HCT116 (cell line): ENCODE results near the gene TSPOAP1. TPM values are rescaled to one million over a fixed set of nuclear protein-coding genes. Genes with fewer than 3 reads are reported as not detected.

ENCODE experiments used
- ATAC-seq: fragments of 200-7000 bp; cut with Tn5 transposase; 2 replicates; pipeline ENCODE4 v1.9.1; 2020; ENCODE audit warnings: mild to moderate bottlenecking, moderate library complexity
- BruUV-seq: library from RNA; stranded (reverse); fragments of 400-500 nt; replicated peaks from 2 replicates; lab custom pipeline; 2021; lab: Mats Ljungman, UMichigan
- CTCF ChIA-PET: fragments of 300-600 bp; sonication (Branson Sonifier 250); formaldehyde crosslinking; loops from one replicate; lab custom pipeline; 2021; ENCODE audit warnings: antibody characterized with exemption; lab: Charles Lee
- POLR2A ChIA-PET: fragments of 300-600, 350-600 bp; sonication (Branson Sonifier 250); formaldehyde crosslinking; loops from one replicate; lab custom pipeline; 2021; ENCODE audit warnings: antibody characterized with exemption; lab: Charles Lee
- RAD21 ChIA-PET, 2 experiments: fragments of 300-600 bp; sonication (Branson Sonifier 250); formaldehyde crosslinking; loops; one replicate each; lab custom pipeline; 2023; ENCODE audit warnings: low total read pairs in 2 of 2; ENCODE audit not compliant: uncharacterized antibody in 2 of 2, unreplicated experiment in 2 of 2, low non-redundant PET in 1 of 2; lab: Charles Lee
- DNase-seq: peaks from one replicate; pipeline ENCODE4 v3.0.0-alpha.2; 2010; ENCODE audit warnings: low read depth, low spot score
- H2AFZ ChIP-seq: fragments of 200-600 bp; shearing (Covaris generic), sonication (generic); 2 replicates; pipeline ENCODE4 v1.6.1; 2017; ENCODE audit warnings: low read depth, mixed run types, mixed read lengths, antibody characterized with exemption, low read length; ENCODE audit not compliant: poor library complexity, severe bottlenecking
- H3K27ac ChIP-seq: 2 replicates; pipeline ENCODE4 v1.5.1; 2012; ENCODE audit warnings: low read depth, low read length
- H3K27me3 ChIP-seq: fragments of 200-600 bp; sonication (generic); 2 replicates; pipeline ENCODE4 v1.6.1; 2016; ENCODE audit warnings: mixed run types, low read length, mixed read lengths; ENCODE audit not compliant: insufficient read depth
- H3K36me3 ChIP-seq, 2 experiments: fragments of 200-500 bp in 1 of 2; fragments of 200-600 bp in 1 of 2; sonication (Bioruptor generic) in 1 of 2; sonication (generic) in 1 of 2; 2 replicates each; pipeline versions ENCODE4 v1.5.1 to v1.6.1; 2014 to 2016; ENCODE audit warnings: low read length in 2 of 2, inconsistent platforms in 1 of 2, mixed read lengths in 1 of 2, mixed run types in 1 of 2; ENCODE audit not compliant: insufficient read depth in 2 of 2, control insufficient read depth in 1 of 2
- H3K4me1 ChIP-seq, 2 experiments: fragments of 200-600 bp in 1 of 2; sonication (generic) in 1 of 2; 2 replicates each; pipeline versions ENCODE4 v1.5.1 to v1.6.1; 2012 to 2017; ENCODE audit warnings: low read length in 2 of 2, inconsistent platforms in 1 of 2, mild to moderate bottlenecking in 1 of 2, mixed read lengths in 1 of 2, mixed run types in 1 of 2, moderate library complexity in 1 of 2; ENCODE audit not compliant: insufficient read depth in 2 of 2, control insufficient read depth in 1 of 2
- H3K4me2 ChIP-seq: fragments of 200-600 bp; sonication (generic); 2 replicates; pipeline ENCODE4 v1.6.1; 2017; ENCODE audit warnings: mixed run types, low read length, mixed read lengths
- H3K4me3 ChIP-seq, 2 experiments: fragments of 200-600 bp in 1 of 2; sonication (generic) in 1 of 2; replicated peaks in 1 of 2; 2 replicates each; pipeline ENCODE4 v1.5.1; 2011 to 2016; ENCODE audit warnings: low read length in 2 of 2, control low read depth in 1 of 2, low read depth in 1 of 2, mild to moderate bottlenecking in 1 of 2, mixed read lengths in 1 of 2, mixed run types in 1 of 2
- H3K79me2 ChIP-seq: fragments of 200-600 bp; sonication (generic); 2 replicates; pipeline ENCODE4 v1.6.1; 2017; ENCODE audit warnings: mild to moderate bottlenecking, mixed run types, low read length, moderate library complexity, mixed read lengths; ENCODE audit not compliant: insufficient read depth
- H3K9ac ChIP-seq: fragments of 200-600 bp; sonication (generic); 2 replicates; pipeline ENCODE4 v1.6.1; 2016; ENCODE audit warnings: low read length, mixed read lengths
- H3K9me2 ChIP-seq: fragments of 200-600 bp; sonication (generic), shearing (Covaris generic); 2 replicates; pipeline ENCODE4 v1.6.1; 2017; ENCODE audit warnings: mixed run types, mild to moderate bottlenecking, moderate library complexity; ENCODE audit not compliant: insufficient read depth
- H3K9me3 ChIP-seq, 2 experiments: fragments of 200-500 bp in 1 of 2; fragments of 200-600 bp in 1 of 2; sonication (Bioruptor generic) in 1 of 2; sonication (generic) in 1 of 2; 2 replicates each; pipeline ENCODE4 v1.6.1; 2014 to 2017; ENCODE audit warnings: low read length in 2 of 2, mixed read lengths in 2 of 2, inconsistent platforms in 1 of 2, low read depth in 1 of 2, mild to moderate bottlenecking in 1 of 2, mixed run types in 1 of 2, moderate library complexity in 1 of 2; ENCODE audit not compliant: control insufficient read depth in 1 of 2, insufficient read depth in 1 of 2
- H4K20me1 ChIP-seq: fragments of 200-600 bp; sonication (generic), shearing (Covaris generic); 2 replicates; pipeline ENCODE4 v1.6.1; 2017; ENCODE audit warnings: mixed run types, mild to moderate bottlenecking, moderate library complexity; ENCODE audit not compliant: insufficient read depth
- CBX3 ChIP-seq: IDR thresholded peaks from 2 replicates; pipeline ENCODE4 v1.6.1; 2012; ENCODE audit warnings: low read depth
- CEBPB ChIP-seq: IDR thresholded peaks from 2 replicates; pipeline ENCODE4 v1.6.1; 2012; ENCODE audit warnings: low read depth
- EGR1 ChIP-seq: IDR thresholded peaks from 2 replicates; pipeline ENCODE4 v1.6.1; 2012; ENCODE audit warnings: low read depth
- ELF1 ChIP-seq: IDR thresholded peaks from 2 replicates; pipeline ENCODE4 v1.6.1; 2012; ENCODE audit warnings: low read depth, borderline replicate concordance
- EZH2 ChIP-seq: fragments of 200-600 bp; sonication (generic); IDR thresholded peaks from 2 replicates; pipeline ENCODE4 v1.6.1; 2017; ENCODE audit warnings: antibody characterized with exemption, mixed run types
- EZH2phosphoT487 ChIP-seq: fragments of 200-600 bp; IDR thresholded peaks from 2 replicates; pipeline ENCODE4 v1.6.1; 2018; ENCODE audit warnings: antibody characterized with exemption, borderline replicate concordance
- JUND ChIP-seq: IDR thresholded peaks from 2 replicates; pipeline ENCODE4 v1.6.1; 2012
- POLR2A ChIP-seq: IDR thresholded peaks from 2 replicates; pipeline ENCODE4 v1.7.0; 2011; ENCODE audit warnings: borderline replicate concordance; ENCODE audit not compliant: insufficient read depth, insufficient read length; ENCODE audit errors: extremely low read depth
- RAD21 ChIP-seq: IDR thresholded peaks from 2 replicates; pipeline ENCODE4 v1.6.1; 2012; ENCODE audit warnings: low read depth, mild to moderate bottlenecking
- SRF ChIP-seq: IDR thresholded peaks from 2 replicates; pipeline ENCODE4 v1.6.1; 2012; ENCODE audit warnings: low read depth
- TCF7L2 ChIP-seq: IDR thresholded peaks from 2 replicates; pipeline ENCODE4 v1.7.0; 2011; ENCODE audit warnings: borderline replicate concordance, inconsistent platforms; ENCODE audit not compliant: insufficient read depth, insufficient read length; ENCODE audit errors: extremely low read depth
- YY1 ChIP-seq: IDR thresholded peaks from 2 replicates; pipeline ENCODE4 v1.6.1; 2011; ENCODE audit warnings: low read length, low read depth, moderate library complexity, mild to moderate bottlenecking; ENCODE audit not compliant: insufficient replicate concordance; ENCODE audit errors: extremely low read depth
- ZFX ChIP-seq: fragments of 450-650 bp; IDR thresholded peaks from 2 replicates; pipeline ENCODE4 v1.6.1; 2017
- ZNF274 ChIP-seq: fragments of 200-500 bp; sonication (Bioruptor generic); IDR thresholded peaks from 2 replicates; pipeline ENCODE4 v1.6.1; 2014; ENCODE audit warnings: mild to moderate bottlenecking, low read depth, low read length, inconsistent platforms
- intact Hi-C: fragments of 100-400 bp; cut with micrococcal nuclease; formaldehyde crosslinking; loops from 2 replicates; pipeline ENCODE4 v1.10.0; 2022
- total RNA-seq: library from RNA; stranded (reverse); gene quantifications from one replicate; pipeline ENCODE4 v1.2.1, GENCODE V29; 2021; ENCODE audit not compliant: unreplicated experiment
- TF ChIP-seq, protein P1 (sequence below): IDR thresholded peaks from 2 replicates; pipeline ENCODE4 v1.6.1; 2012
- TF ChIP-seq, protein P2 (sequence below), 3 experiments: fragments of 200-600 bp in 1 of 3; sonication (generic) in 1 of 3; IDR thresholded peaks in 2 of 3; conservative IDR thresholded peaks in 1 of 3; 2 replicates each; pipeline ENCODE4 v1.5.1; 2012 to 2017; ENCODE audit warnings: low read depth in 2 of 3, low read length in 2 of 3, antibody characterized with exemption in 1 of 3, borderline replicate concordance in 1 of 3, control low read depth in 1 of 3, mild to moderate bottlenecking in 1 of 3, mixed read lengths in 1 of 3, mixed run types in 1 of 3, moderate library complexity in 1 of 3; ENCODE audit not compliant: insufficient read depth in 1 of 3
- TF ChIP-seq, protein P3 (sequence below): IDR thresholded peaks from 2 replicates; pipeline ENCODE4 v1.6.1; 2011; ENCODE audit warnings: mild to moderate bottlenecking, low read length, moderate library complexity; ENCODE audit not compliant: insufficient replicate concordance; ENCODE audit errors: extremely low read depth
- TF ChIP-seq, protein P4 (sequence below): IDR thresholded peaks from 2 replicates; pipeline ENCODE4 v1.6.1; 2012; ENCODE audit warnings: low read depth

Gene TSPOAP1
- total RNA-seq, 1 experiment from 2014 or later: 0.27 TPM

DNA sequence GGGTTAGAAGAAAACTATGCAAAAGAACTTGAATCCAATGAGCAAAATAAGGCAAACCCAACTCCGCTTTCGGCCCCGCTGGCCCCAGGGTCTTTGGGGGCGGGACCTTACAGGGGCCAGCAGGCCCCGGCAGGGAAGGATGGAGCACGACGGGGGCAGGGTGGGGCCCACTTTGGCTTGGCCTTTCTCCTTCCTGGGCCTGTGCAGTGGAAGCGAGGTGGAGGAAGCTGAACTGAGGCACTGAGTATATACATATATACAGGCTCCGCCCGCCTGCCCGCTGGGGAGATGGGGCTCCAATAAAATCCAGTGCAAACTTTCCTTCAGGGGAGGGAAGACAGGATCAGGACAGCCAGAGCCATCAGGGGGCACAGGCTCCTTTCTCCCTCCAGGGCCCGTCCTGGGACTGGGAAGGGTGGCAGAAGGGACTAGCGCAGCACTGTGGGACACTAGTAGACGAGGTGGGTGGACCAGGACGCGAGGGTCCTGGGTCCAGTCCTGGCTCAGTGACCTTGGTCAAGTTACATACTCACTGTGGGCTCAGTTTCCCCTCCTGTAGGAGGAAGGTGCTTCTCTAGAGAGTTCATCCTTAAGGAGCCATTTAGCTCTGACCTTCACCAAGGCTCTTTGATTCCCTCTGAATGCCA is 27.0 kb downstream of the TSPOAP1 start (continued):
- no peak for TF ChIP-seq EZH2

DNA sequence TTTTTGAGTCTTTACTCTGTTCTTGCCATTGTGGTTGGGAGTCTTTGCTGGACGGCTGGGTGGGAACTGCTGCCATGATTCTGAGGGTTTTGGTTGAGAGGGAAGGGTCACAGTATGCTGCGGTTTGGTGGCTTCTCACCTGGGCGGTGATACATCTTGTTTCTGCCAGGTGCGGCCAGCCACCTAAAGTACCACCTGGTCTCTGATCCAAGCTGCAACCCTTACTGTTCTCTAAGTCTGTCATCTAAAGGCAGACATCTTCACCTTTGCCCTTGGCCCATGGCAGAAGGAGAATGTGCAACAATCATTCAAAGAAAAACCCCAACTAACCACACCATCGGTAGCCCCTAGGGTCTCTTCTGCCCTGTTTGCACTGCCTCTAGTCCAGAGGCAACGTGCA is 28.3 kb downstream of the TSPOAP1 start:
- no peaks in the 10 kb centered on the region for H3K36me3 ChIP-seq
- no peak overlapping the region for H3K4me2 ChIP-seq
- CTCF ChIA-PET: interaction anchor here (0.9 kb wide), 1 partner anchor 17 kb away, joined by 3 read pairs; no protein-coding TSS in a partner anchor
- no peaks in the 10 kb centered on the region for H4K20me1 ChIP-seq
- no peak for ATAC-seq
- H3K9me3 ChIP-seq: no peaks in the 10 kb centered on the region
- peaks cover 0 to 9% of the 10 kb centered on the region in 2 experiments; a peak in 2 of 4 replicates for H3K4me1 ChIP-seq
- POLR2A ChIA-PET: no interaction called here
- H2AFZ ChIP-seq: no peak overlapping the region
- RAD21 ChIA-PET: no interaction called here
- BruUV-seq: no TSS peak
- no peak overlapping the region for H3K9ac ChIP-seq
- no peak for DNase-seq
- no peaks in the 10 kb centered on the region for H3K79me2 ChIP-seq
- intact Hi-C loops: no loop called here
- H3K4me3 ChIP-seq: no peak overlapping the region
- no peaks in the 10 kb centered on the region for H3K9me2 ChIP-seq
- H3K27ac ChIP-seq: no peak overlapping the region
- H3K27me3 ChIP-seq: no peaks in the 10 kb centered on the region
- TF ChIP-seq EZH2: no peak
- no peak for TF ChIP-seq JUND
- no peak for TF ChIP-seq YY1
- TF ChIP-seq, protein P1, sequence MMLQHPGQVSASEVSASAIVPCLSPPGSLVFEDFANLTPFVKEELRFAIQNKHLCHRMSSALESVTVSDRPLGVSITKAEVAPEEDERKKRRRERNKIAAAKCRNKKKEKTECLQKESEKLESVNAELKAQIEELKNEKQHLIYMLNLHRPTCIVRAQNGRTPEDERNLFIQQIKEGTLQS: no peak
- TF ChIP-seq EGR1: no peak
- no peak for TF ChIP-seq CBX3
- TF ChIP-seq, protein P2, sequence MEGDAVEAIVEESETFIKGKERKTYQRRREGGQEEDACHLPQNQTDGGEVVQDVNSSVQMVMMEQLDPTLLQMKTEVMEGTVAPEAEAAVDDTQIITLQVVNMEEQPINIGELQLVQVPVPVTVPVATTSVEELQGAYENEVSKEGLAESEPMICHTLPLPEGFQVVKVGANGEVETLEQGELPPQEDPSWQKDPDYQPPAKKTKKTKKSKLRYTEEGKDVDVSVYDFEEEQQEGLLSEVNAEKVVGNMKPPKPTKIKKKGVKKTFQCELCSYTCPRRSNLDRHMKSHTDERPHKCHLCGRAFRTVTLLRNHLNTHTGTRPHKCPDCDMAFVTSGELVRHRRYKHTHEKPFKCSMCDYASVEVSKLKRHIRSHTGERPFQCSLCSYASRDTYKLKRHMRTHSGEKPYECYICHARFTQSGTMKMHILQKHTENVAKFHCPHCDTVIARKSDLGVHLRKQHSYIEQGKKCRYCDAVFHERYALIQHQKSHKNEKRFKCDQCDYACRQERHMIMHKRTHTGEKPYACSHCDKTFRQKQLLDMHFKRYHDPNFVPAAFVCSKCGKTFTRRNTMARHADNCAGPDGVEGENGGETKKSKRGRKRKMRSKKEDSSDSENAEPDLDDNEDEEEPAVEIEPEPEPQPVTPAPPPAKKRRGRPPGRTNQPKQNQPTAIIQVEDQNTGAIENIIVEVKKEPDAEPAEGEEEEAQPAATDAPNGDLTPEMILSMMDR (IDR thresholded peaks at IDR 0.05 in 2 of 3, conservative IDR thresholded peaks at IDR 0.05 in 1 of 3; ENCODE audit: borderline replicate concordance in 1 of 3, insufficient read depth in 1 of 3, low read depth in 2 of 3, low read length in 2 of 3): no peak
- TF ChIP-seq, protein P3, sequence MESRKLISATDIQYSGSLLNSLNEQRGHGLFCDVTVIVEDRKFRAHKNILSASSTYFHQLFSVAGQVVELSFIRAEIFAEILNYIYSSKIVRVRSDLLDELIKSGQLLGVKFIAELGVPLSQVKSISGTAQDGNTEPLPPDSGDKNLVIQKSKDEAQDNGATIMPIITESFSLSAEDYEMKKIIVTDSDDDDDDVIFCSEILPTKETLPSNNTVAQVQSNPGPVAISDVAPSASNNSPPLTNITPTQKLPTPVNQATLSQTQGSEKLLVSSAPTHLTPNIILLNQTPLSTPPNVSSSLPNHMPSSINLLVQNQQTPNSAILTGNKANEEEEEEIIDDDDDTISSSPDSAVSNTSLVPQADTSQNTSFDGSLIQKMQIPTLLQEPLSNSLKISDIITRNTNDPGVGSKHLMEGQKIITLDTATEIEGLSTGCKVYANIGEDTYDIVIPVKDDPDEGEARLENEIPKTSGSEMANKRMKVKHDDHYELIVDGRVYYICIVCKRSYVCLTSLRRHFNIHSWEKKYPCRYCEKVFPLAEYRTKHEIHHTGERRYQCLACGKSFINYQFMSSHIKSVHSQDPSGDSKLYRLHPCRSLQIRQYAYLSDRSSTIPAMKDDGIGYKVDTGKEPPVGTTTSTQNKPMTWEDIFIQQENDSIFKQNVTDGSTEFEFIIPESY: no peak
- TF ChIP-seq, protein P4, sequence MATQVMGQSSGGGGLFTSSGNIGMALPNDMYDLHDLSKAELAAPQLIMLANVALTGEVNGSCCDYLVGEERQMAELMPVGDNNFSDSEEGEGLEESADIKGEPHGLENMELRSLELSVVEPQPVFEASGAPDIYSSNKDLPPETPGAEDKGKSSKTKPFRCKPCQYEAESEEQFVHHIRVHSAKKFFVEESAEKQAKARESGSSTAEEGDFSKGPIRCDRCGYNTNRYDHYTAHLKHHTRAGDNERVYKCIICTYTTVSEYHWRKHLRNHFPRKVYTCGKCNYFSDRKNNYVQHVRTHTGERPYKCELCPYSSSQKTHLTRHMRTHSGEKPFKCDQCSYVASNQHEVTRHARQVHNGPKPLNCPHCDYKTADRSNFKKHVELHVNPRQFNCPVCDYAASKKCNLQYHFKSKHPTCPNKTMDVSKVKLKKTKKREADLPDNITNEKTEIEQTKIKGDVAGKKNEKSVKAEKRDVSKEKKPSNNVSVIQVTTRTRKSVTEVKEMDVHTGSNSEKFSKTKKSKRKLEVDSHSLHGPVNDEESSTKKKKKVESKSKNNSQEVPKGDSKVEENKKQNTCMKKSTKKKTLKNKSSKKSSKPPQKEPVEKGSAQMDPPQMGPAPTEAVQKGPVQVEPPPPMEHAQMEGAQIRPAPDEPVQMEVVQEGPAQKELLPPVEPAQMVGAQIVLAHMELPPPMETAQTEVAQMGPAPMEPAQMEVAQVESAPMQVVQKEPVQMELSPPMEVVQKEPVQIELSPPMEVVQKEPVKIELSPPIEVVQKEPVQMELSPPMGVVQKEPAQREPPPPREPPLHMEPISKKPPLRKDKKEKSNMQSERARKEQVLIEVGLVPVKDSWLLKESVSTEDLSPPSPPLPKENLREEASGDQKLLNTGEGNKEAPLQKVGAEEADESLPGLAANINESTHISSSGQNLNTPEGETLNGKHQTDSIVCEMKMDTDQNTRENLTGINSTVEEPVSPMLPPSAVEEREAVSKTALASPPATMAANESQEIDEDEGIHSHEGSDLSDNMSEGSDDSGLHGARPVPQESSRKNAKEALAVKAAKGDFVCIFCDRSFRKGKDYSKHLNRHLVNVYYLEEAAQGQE: no peak
- TF ChIP-seq CEBPB: no peak
- no peak for TF ChIP-seq SRF
- TF ChIP-seq ZFX: no peak
- TF ChIP-seq ZNF274: no peak
- no peak for TF ChIP-seq POLR2A
- no peak for TF ChIP-seq TCF7L2
- TF ChIP-seq EZH2phosphoT487: no peak
- no peak for TF ChIP-seq ELF1
- TF ChIP-seq RAD21: no peak
